GM15510 (cell line): ENCODE results near the gene GLDN.

ENCODE experiments used
- POLR2A ChIP-seq: IDR thresholded peaks from 3 replicates; pipeline ENCODE4 v1.6.1; 2011; ENCODE audit warnings: borderline replicate concordance; ENCODE audit not compliant: insufficient read length; ENCODE audit errors: extremely low read depth

Gene GLDN

GRCh38 chr15:51367322-51367976 lies 26.0 kb downstream of the GLDN start:
- no peak for TF ChIP-seq POLR2A

GRCh38 chr15:51368307-51368706 lies 26.9 kb downstream of the GLDN start:
- TF ChIP-seq POLR2A: no peak

GRCh38 chr15:51368751-51369450 lies 27.4 kb downstream of the GLDN start:
- TF ChIP-seq POLR2A: no peak

- no peak for TF ChIP-seq POLR2A
These were observed 28.0 kb downstream of the GLDN start for GRCh38 chr15:51369451-51369761.

- no peak for TF ChIP-seq POLR2A
These were observed 29.8 kb downstream of the GLDN start for GRCh38 chr15:51371266-51371665.

- TF ChIP-seq POLR2A: no peak
These were observed 32.7 kb downstream of the GLDN start for GRCh38 chr15:51374131-51374530.

- no peak for TF ChIP-seq POLR2A
These were observed 34.6 kb downstream of the GLDN start for GRCh38 chr15:51375966-51376640.

GRCh38 chr15:51377038-51377786 lies 35.8 kb downstream of the GLDN start:
- no peak for TF ChIP-seq POLR2A

GRCh38 chr15:51378406-51378805 lies 37.0 kb downstream of the GLDN start:
- TF ChIP-seq POLR2A: no peak

- TF ChIP-seq POLR2A: no peak
These were observed 37.9 kb downstream of the GLDN start for GRCh38 chr15:51379390-51379789.

- TF ChIP-seq POLR2A: no peak
These were observed 39.7 kb downstream of the GLDN start for GRCh38 chr15:51380999-51381806.

- TF ChIP-seq POLR2A: no peak
These were observed 41.3 kb downstream of the GLDN start for GRCh38 chr15:51382787-51383186.

GRCh38 chr15:51386029-51386428 lies 44.6 kb downstream of the GLDN start:
- no peak for TF ChIP-seq POLR2A

- no peak for TF ChIP-seq POLR2A
These were observed 45.0 kb downstream of the GLDN start for GRCh38 chr15:51386486-51386885.
